SK-N-SH (cell line): Measurements from ENCODE around the gene TNK2.

Experiments
- CTCF ChIP-seq: fragments of 200-600 bp; sonication (generic); IDR thresholded peaks from 2 replicates; pipeline ENCODE4 v1.6.1; 2017; ENCODE audit warnings: antibody characterized with exemption, mild to moderate bottlenecking, moderate library complexity
- EP300 ChIP-seq, 2 experiments: IDR thresholded peaks; 2 replicates each; pipeline versions ENCODE4 v1.4.0 to v1.6.1; 2012; ENCODE audit warnings: borderline replicate concordance in 1 of 2, low read depth in 1 of 2, low read length in 1 of 2
- FOXM1 ChIP-seq: IDR thresholded peaks from 2 replicates; pipeline ENCODE4 v1.4.0; 2012; ENCODE audit warnings: low read depth, mild to moderate bottlenecking
- GABPA ChIP-seq: IDR thresholded peaks from 2 replicates; pipeline ENCODE4 v1.4.0; 2012; ENCODE audit warnings: low read depth, mild to moderate bottlenecking
- POLR2AphosphoS5 ChIP-seq: IDR thresholded peaks from 2 replicates; pipeline ENCODE4 v1.6.1; 2012; ENCODE audit warnings: low read depth, low read length
- RAD21 ChIP-seq: IDR thresholded peaks from 2 replicates; pipeline ENCODE4 v1.6.1; 2012; ENCODE audit warnings: mild to moderate bottlenecking, low read length
- TAF1 ChIP-seq: IDR thresholded peaks from 2 replicates; pipeline ENCODE4 v1.6.1; 2012; ENCODE audit warnings: low read depth, mild to moderate bottlenecking, low read length, moderate library complexity, borderline replicate concordance
- TEAD4 ChIP-seq: IDR thresholded peaks from 2 replicates; pipeline ENCODE4 v1.4.0; 2012; ENCODE audit warnings: mild to moderate bottlenecking, borderline replicate concordance; ENCODE audit not compliant: insufficient read depth

GRCh38 chr3:195872800-195873199 is 35.6 kb downstream of the TNK2 start:
- TF ChIP-seq CTCF: no peak
- no peak for TF ChIP-seq GABPA
- no peak for TF ChIP-seq FOXM1
- no peak for TF ChIP-seq RAD21
- no peak for TF ChIP-seq POLR2AphosphoS5
- TF ChIP-seq TAF1: no peak
- no peak for TF ChIP-seq TEAD4
- no peak for TF ChIP-seq EP300 (IDR thresholded peaks at IDR 0.05; ENCODE audit: borderline replicate concordance in 1 of 2, low read depth in 1 of 2, low read length in 1 of 2)
